Measurements from ENCODE around the gene EIF4E1B.

The EIF4E1B gene

GRCh38 chr5:176606032-176606431 lies 24.4 kb upstream of the EIF4E1B start:
- no peak for DNase-seq (ENCODE audit: low spot score)

GRCh38 chr5:176606875-176607274 lies 23.6 kb upstream of the EIF4E1B start:
- DNase-seq (ENCODE audit: low spot score), result no peak

- no peak for DNase-seq (ENCODE audit: low spot score)
These were observed 22.3 kb upstream of the EIF4E1B start for GRCh38 chr5:176608142-176608705.

GRCh38 chr5:176608937-176609723 lies 21.3 kb upstream of the EIF4E1B start:
- DNase-seq (ENCODE audit: low spot score), result no peak

GRCh38 chr5:176609724-176610434 lies 20.6 kb upstream of the EIF4E1B start, which contains the start of gene GPRIN1:
TSS of gene GPRIN1 (minus strand) at chr5:176610156. CDS start at chr5:176599834, 10,322 bp downstream.
- peak; percentile 55 for DNase-seq (ENCODE audit: low spot score)

- DNase-seq (ENCODE audit: low spot score), result no peak
These were observed 20.1 kb upstream of the EIF4E1B start for GRCh38 chr5:176610435-176610773.

GRCh38 chr5:176611435-176611834 lies 19.0 kb upstream of the EIF4E1B start:
- peak; percentile 69 for DNase-seq (ENCODE audit: low spot score)

GRCh38 chr5:176612008-176612407 lies 18.5 kb upstream of the EIF4E1B start:
- DNase-seq (ENCODE audit: low spot score), result no peak

GRCh38 chr5:176612855-176613254 lies 17.6 kb upstream of the EIF4E1B start:
- DNase-seq (ENCODE audit: low spot score), result no peak

GRCh38 chr5:176614805-176615478 lies 15.5 kb upstream of the EIF4E1B start:
- no peak for DNase-seq (ENCODE audit: low spot score)

GRCh38 chr5:176616511-176616910 lies 14.0 kb upstream of the EIF4E1B start:
- peak; percentile 51 for DNase-seq (ENCODE audit: low spot score)

- no peak for DNase-seq (ENCODE audit: low spot score)
These were observed 11.7 kb upstream of the EIF4E1B start for GRCh38 chr5:176618783-176619182.

GRCh38 chr5:176619203-176619568 lies 11.3 kb upstream of the EIF4E1B start:
- peak; percentile 93 for DNase-seq (ENCODE audit: low spot score)

GRCh38 chr5:176619569-176620332 lies 10.7 kb upstream of the EIF4E1B start:
- no peak for DNase-seq (ENCODE audit: low spot score)

GRCh38 chr5:176620333-176620981 lies 10.0 kb upstream of the EIF4E1B start:
- no peak for DNase-seq (ENCODE audit: low spot score)

GRCh38 chr5:176621661-176622079 lies 8.8 kb upstream of the EIF4E1B start:
- no peak for DNase-seq (ENCODE audit: low spot score)

- no peak for DNase-seq (ENCODE audit: low spot score)
These were observed 6.3 kb upstream of the EIF4E1B start for GRCh38 chr5:176624142-176624541.

GRCh38 chr5:176624938-176625337 lies 5.5 kb upstream of the EIF4E1B start:
- DNase-seq (ENCODE audit: low spot score), result no peak

GRCh38 chr5:176625512-176625911 lies 5.0 kb upstream of the EIF4E1B start:
- no peak for DNase-seq (ENCODE audit: low spot score)

GRCh38 chr5:176625966-176626875 lies 4.3 kb upstream of the EIF4E1B start:
- no peak for DNase-seq (ENCODE audit: low spot score)

All from Ammon's horn (tissue), 1 donor.